Colonic mucosa (tissue), 4 donors: Measurements from ENCODE around the gene CFAP161. TPM values are rescaled to one million over a fixed set of nuclear protein-coding genes. Genes with fewer than 3 reads are reported as not detected.

Experiments
- DNase-seq: peaks from one replicate; pipeline ENCODE4 v3.0.0-alpha.2; 2020
- H3K27ac ChIP-seq: fragments of 200-600 bp; one replicate; pipeline ENCODE4 v1.8.0; 2021
- H3K27me3 ChIP-seq: fragments of 200-600 bp; one replicate; pipeline ENCODE4 v1.8.0; 2021
- H3K36me3 ChIP-seq: fragments of 200-600 bp; one replicate; pipeline ENCODE4 v1.8.0; 2021
- H3K4me1 ChIP-seq: fragments of 200-600 bp; one replicate; pipeline ENCODE4 v1.8.0; 2021; ENCODE audit warnings: mild to moderate bottlenecking
- H3K4me3 ChIP-seq: fragments of 200-600 bp; one replicate; pipeline ENCODE4 v1.8.0; 2021
- H3K9ac ChIP-seq, 2 donors: one replicate each; pipeline ENCODE4 v1.7.0; 2013; ENCODE audit warnings: control low read depth in 2 of 2, low read depth in 2 of 2, low read length in 2 of 2
- H3K9me3 ChIP-seq: fragments of 200-600 bp; one replicate; pipeline ENCODE4 v1.8.0; 2021
- CTCF ChIP-seq: fragments of 200-600 bp; IDR thresholded peaks from one replicate; pipeline ENCODE4 v1.8.0; 2022; ENCODE audit warnings: antibody characterized with exemption, mild to moderate bottlenecking
- intact Hi-C: fragments of 100-400 bp; cut with DNase I; formaldehyde crosslinking; loops from one replicate; pipeline ENCODE4 v1.14.1; 2022
- total RNA-seq, 2 donors: library from RNA; stranded (reverse); fragmentation: NEBNext Ultra II Directional in 1 of 2; extraction: Animal tissue kit (Norgen Biotek cat#: 25700) in 1 of 2; gene quantifications; one replicate each; pipeline ENCODE4 v1.2.1, GENCODE V29; 2021
- donor health status: healthy.
- donor health status: DM: no; HTN: no; CAD: no.
- donor health status: DM: no; HTN: no; CAD: no.

CFAP161 gene
- total RNA-seq, 2 donors from 2014 or later: 0.21 TPM; not detected in 1

GRCh38 chr15:81095690-81096365 lies 38.2 kb upstream of the CFAP161 start:
- no peaks in the 10 kb centered on the region for H3K4me1 ChIP-seq
- H3K9ac ChIP-seq: no peak overlapping the region
- no peaks in the 10 kb centered on the region for H3K27me3 ChIP-seq
- no peak overlapping the region for H3K27ac ChIP-seq
- DNase-seq: no peak
- no peak for TF ChIP-seq CTCF
- no peaks in the 10 kb centered on the region for H3K9me3 ChIP-seq
- H3K36me3 ChIP-seq: no peaks in the 10 kb centered on the region
- H3K4me3 ChIP-seq: no peak overlapping the region
- intact Hi-C loops: no loop called here

GRCh38 chr15:81096398-81096797 lies 37.7 kb upstream of the CFAP161 start:
- H3K4me3 ChIP-seq: no peak overlapping the region
- intact Hi-C loops: no loop called here
- no peaks in the 10 kb centered on the region for H3K27me3 ChIP-seq
- H3K27ac ChIP-seq: no peak overlapping the region
- no peaks in the 10 kb centered on the region for H3K4me1 ChIP-seq
- no peak overlapping the region for H3K9ac ChIP-seq
- TF ChIP-seq CTCF: no peak
- H3K9me3 ChIP-seq: no peaks in the 10 kb centered on the region
- no peaks in the 10 kb centered on the region for H3K36me3 ChIP-seq
- DNase-seq: no peak

- no peak for TF ChIP-seq CTCF
- Histone ChIP-seq H3K4me1 (no peaks in the 10 kb centered on the region), H3K27ac (no peak overlapping the region), H3K36me3 (no peaks in the 10 kb centered on the region), H3K9me3 (no peaks in the 10 kb centered on the region), H3K4me3 (no peak overlapping the region), H3K27me3 (no peaks in the 10 kb centered on the region), H3K9ac (no peak overlapping the region)
- DNase-seq: no peak
- intact Hi-C loops: no loop called here
These were observed 36.8 kb upstream of the CFAP161 start for GRCh38 chr15:81097116-81097889.

GRCh38 chr15:81097890-81098280 lies 36.2 kb upstream of the CFAP161 start:
- H3K4me3 ChIP-seq: no peak overlapping the region
- no peak for DNase-seq
- no peak overlapping the region for H3K9ac ChIP-seq
- no peaks in the 10 kb centered on the region for H3K27me3 ChIP-seq
- no peak overlapping the region for H3K27ac ChIP-seq
- H3K4me1 ChIP-seq: no peaks in the 10 kb centered on the region
- no peaks in the 10 kb centered on the region for H3K36me3 ChIP-seq
- intact Hi-C loops: no loop called here
- no peaks in the 10 kb centered on the region for H3K9me3 ChIP-seq
- no peak for TF ChIP-seq CTCF

- Histone ChIP-seq H3K27me3 (no peaks in the 10 kb centered on the region), H3K4me3 (no peak overlapping the region), H3K9me3 (no peaks in the 10 kb centered on the region), H3K4me1 (no peaks in the 10 kb centered on the region), H3K36me3 (no peaks in the 10 kb centered on the region), H3K27ac (no peak overlapping the region), H3K9ac (no peak overlapping the region)
- DNase-seq: no peak
- TF ChIP-seq CTCF: no peak
- intact Hi-C loops: no loop called here
These were observed 35.7 kb upstream of the CFAP161 start for GRCh38 chr15:81098349-81098748.
